HG02610 (cell line): ENCODE measurements around the gene HERC4.

Experiments used
- ATAC-seq: cut with Tn5 transposase; IDR thresholded peaks from one replicate; pipeline ENCODE4 v1.9.1; 2021; ENCODE audit warnings: mild to moderate bottlenecking, moderate library complexity; ENCODE audit not compliant: unreplicated experiment

The HERC4 gene, protein sequence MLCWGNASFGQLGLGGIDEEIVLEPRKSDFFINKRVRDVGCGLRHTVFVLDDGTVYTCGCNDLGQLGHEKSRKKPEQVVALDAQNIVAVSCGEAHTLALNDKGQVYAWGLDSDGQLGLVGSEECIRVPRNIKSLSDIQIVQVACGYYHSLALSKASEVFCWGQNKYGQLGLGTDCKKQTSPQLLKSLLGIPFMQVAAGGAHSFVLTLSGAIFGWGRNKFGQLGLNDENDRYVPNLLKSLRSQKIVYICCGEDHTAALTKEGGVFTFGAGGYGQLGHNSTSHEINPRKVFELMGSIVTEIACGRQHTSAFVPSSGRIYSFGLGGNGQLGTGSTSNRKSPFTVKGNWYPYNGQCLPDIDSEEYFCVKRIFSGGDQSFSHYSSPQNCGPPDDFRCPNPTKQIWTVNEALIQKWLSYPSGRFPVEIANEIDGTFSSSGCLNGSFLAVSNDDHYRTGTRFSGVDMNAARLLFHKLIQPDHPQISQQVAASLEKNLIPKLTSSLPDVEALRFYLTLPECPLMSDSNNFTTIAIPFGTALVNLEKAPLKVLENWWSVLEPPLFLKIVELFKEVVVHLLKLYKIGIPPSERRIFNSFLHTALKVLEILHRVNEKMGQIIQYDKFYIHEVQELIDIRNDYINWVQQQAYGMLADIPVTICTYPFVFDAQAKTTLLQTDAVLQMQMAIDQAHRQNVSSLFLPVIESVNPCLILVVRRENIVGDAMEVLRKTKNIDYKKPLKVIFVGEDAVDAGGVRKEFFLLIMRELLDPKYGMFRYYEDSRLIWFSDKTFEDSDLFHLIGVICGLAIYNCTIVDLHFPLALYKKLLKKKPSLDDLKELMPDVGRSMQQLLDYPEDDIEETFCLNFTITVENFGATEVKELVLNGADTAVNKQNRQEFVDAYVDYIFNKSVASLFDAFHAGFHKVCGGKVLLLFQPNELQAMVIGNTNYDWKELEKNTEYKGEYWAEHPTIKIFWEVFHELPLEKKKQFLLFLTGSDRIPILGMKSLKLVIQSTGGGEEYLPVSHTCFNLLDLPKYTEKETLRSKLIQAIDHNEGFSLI

DNA sequence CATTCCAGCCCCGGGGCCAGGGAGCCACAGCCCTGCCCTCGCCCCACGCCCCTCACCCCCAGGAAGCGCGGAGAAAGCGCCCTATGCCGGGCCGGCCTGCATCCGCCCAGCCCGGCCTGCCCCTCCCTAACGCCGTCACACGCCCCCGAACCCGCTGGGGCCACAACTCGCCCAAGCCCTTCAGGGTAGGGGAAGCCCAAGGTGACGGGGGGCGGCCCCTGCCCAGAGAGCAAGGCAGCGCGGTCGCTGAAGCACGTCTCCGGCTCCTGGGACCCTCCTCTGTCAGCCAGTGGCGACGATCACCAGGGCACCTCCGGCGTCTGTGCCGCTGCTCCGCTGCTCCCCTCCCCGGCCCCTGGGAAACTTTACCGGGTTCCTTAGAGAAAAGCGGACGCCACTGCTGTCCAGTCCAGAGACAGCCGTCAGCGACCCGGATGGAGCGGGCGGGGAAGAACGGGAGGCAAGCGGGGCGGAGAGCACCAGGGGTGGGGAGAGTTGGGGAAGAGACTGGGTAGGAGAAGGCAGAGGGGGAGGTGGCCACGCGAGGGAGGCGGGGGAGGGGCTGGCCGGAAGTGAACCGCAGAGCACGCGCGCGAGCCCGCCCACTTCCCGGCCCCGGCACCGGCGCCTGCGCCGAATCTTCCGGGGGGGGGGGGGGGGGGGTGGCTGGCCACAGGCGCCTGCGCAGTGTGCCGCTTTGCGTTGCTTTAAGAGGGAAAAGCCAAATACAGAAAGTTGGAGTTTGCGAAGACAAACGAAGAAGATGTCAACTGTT lies at the start of gene HERC4:
HERC4 (minus strand) TSS at position 509 of the 775 bp plus-strand sequence. CDS start 2,175 bp downstream, outside the sequence.
- ATAC-seq, result peak; percentile 97

DNA sequence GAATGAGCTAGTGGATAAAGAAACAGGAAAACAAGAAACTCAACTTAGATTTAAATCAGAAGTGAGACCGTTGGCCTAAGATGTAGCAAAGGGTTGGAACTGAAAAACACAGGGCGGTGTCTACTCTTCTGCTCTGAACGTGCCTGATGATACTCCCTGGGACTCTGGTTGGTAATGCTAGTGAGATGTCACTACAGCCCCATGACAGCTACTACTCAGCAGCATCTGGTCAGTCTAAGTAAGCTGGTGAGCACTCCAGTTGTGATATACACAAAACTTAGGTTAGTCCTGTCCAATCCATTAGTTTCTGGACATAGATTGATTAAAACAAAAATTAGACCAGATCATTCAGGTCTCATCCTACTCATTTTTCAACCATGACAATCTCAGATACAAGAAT lies 49.6 kb upstream of the HERC4 start:
- ATAC-seq, result no peak

DNA sequence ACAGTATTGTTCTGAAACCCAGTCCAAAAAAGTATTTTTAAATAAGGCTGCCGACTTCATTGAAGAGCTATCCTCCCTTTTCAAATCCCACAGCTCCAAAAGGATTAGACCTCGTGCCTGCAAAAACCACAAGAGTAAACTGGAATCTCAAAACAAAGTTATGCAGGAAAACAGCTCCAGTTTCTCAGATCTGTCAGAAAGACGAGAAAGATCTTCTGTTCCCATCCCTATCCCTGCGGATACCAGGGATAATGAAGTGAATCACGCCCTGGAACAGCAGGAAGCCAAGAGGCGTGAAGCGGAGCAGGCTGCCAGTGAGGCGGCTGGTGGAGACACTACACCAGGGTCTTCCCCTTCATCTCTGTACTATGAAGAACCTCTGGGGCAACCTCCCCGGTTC lies 46.8 kb upstream of the HERC4 start:
- no peak for ATAC-seq

DNA sequence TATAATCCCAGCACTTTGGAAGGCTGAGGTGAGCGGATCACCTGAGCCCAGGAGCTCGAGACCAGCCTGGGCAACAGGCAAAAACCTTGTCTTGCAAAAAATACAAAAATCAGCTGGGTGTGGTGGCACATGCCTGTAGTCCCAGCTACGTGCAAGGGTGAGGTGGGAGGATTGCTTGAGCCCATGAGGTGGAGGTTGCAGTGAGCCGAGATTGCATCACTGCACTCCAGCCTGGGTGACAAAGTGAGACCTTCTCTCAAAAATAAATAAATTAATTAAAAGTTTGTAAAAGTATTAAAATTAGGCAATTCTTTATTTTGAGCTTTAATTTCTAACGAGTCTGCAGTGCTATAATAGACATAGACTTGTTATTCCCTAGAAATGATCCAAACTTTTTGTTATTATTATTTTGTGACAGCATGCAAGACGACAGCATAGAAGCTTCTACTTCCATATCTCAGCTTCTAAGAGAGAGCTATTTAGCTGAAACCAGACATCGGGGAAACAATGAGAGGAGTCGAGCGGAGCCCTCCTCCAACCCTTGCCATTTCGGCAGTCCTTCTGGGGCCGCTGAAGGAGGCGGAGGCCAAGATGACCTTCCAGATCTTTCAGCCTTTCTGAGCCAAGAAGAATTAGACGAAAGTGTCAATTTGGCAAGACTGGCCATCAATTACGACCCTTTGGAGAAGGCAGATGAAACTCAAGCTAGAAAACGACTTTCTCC lies 46.1 kb upstream of the HERC4 start:
- no peak for ATAC-seq

DNA sequence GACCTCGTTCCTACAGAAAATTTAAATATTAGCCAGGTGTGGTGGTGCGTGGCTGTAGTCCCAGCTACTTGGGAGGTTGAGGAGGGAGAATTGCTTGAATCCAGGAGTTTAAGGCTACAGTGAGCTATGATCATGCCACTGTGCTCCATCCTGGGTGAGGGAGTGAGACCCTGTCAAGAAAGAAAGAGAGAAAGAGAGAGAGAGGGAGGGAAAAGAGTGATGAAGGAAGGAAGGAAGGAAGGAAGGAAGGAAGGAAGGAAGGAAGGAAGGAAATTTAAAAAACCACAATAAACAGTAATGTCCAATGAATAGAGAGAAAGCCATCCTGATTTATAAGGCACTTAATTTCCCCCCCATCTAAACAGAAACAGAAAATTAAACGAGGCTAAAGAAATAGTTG lies 43.6 kb upstream of the HERC4 start:
- ATAC-seq, result no peak

DNA sequence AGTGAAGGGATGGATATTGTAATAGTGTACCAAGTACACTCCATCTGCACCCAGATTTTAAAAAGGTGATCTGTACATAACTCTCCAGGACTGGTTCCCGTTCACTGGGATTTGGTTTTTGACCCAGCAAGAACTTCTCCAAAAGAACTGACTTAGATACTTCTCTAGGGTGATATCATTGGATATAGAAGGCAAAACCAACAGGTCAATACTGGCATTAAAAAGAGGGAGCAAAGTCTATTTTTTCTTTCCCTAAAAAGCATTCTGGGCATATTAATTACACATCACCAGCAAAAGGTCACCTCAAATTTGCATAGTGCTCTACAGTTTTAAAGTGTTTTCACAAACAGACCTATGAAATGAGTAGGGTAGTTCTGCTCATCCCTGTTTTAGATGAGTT lies 37.8 kb upstream of the HERC4 start:
- ATAC-seq, result no peak

DNA sequence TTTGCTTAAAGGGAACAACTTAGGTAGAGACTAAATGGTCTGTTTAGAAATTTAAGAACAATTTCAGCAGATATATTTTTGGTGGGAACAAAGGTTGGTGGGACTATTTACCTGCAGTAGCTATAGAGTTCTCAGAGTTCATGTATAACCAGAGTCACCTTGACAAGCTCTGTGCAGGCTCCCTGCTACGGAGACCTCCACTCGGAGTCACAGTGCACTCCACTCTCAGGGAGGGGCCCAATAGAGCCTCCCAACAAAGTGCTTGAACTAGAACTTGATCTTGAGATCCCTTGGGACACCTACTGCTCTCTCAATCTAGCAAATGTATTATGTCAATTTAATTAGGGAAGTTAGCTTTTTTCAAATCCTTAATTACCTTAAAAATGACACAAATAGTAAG lies 36.5 kb upstream of the HERC4 start:
- no peak for ATAC-seq

DNA sequence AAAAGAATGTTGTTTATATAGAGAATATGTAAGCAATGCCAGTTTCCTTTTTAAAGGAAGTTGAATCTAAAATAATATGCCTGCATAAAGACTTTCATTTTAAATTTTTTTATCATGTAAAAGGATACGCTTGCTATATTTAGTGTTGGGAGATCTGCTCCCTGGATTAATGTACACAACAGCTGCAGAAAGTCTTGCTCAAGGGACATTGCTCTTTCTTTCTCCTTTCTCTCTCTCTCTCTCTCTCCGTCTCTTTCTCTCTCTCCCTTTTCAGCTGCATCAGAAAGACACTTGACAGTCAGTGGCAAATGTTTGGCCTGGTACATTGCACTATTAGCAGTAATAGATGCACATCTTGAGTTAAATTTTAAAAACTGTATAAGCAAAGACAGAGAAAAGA lies 34.9 kb upstream of the HERC4 start:
- ATAC-seq, result no peak

DNA sequence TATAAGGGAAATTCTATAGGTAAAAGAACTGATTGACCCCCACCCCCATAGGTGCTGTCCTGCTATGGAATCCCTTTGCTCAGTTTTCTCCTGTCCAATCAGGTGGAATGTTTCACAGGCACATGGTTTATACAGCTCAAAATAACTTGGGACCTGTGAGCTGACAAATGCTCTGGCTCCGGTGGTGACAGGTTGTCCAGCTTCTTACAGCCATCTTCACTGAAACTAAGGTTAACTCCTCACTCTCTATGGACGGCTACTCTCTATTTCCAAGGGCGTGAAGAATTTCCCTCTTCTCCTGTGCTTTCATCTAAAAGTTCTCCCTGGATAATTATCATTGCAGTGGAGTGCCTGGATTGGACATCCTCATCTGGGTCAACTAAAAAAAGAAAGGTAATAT lies 34.2 kb upstream of the HERC4 start, which contains the start of gene MYPN:
MYPN (plus strand) TSS at position 158 of the 400 bp plus-strand sequence. CDS start 11,951 bp downstream, outside the sequence.
- ATAC-seq, result no peak

DNA sequence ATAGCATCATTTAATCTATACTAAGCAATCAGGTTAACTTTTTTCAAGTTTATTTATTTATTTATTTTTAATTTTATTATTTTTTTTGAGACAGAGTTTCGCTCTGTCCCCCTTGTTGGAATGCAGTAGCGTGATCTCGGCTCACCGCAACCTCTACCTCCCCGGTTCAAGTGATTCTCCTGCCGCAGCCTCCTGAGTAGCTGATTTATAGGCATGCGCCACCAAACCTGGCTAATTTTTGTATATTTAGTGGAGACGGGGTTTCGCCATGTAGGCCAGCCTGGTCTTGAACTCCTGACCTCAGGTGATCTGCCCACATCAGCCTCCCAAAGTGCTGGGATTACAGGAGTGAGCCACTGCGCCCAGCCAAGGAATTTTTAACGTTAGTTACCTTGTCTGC lies 33.6 kb upstream of the HERC4 start:
- no peak for ATAC-seq

DNA sequence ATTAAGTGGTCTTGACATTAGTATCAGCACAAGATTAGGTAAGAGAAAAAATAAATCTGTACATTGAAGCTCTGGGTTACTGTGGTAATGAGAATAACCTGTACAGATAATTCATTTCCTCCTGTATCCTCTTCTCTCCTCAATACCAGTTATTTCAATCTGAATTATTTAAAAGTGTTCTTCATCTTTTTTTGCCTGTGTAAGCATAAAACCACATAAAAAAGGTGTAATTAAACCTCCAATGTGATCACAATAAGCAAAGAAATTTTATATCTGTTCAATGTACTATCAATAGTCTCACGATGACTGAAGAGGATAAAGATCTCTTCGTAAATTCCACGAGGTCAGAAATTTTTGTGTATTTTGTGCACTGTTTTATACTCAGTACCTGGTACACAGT lies 33.0 kb upstream of the HERC4 start:
- no peak for ATAC-seq

DNA sequence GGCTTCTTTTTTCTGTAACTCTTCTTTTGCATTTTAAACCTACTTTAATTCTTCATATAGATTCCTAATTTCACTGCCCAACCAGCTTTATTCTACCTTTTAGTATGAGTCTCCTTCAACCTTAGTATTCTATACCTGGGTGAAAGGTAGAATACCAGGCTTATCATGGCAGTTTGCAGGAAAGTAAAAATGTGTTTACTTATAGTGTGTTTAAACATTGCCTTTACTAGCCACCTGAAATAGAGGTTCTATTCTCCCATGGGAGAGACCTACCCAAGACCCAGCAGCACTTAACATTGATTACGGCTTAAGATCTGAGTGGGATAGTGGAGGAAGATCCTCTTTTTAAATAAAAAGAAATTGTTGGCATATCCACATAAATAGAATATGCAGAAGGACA lies 32.6 kb upstream of the HERC4 start:
- ATAC-seq, result no peak

DNA sequence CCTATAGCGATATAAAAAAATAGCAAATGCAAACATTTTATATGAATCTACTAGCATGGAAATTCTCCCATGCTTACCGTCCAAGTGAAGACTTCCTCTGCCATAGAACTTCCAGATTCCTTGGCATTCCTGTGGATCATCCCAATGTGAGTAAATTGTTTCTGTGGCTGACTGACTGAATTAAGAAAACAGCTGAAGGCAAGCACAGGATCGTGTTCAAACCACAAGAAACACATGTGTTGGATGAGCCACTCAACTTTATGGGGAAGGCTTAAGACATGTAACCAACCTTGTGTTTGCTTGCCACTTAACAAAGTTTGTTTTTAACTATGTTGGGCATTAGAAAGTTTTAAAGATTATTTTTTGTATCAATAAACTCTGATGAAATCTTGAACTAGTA lies 31.6 kb upstream of the HERC4 start:
- no peak for ATAC-seq

DNA sequence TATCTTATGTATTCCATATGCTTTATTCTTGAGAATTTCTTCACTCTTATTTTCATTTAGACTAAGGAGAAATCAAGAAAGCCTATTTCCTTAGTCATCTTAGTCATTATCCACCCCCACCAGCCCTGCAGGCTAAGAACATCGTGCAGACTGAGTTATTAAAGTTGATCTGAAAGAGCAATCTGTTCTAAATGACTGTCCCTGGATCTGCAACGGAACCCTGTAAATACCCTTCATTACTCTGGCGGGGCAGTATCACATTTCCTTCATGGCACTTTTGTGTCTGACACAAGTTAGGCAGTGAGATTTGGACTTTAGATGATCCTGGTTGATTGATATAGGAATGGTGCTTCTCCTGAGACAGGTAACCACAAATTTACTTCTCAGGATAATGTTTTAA lies 30.7 kb upstream of the HERC4 start:
- no peak for ATAC-seq

DNA sequence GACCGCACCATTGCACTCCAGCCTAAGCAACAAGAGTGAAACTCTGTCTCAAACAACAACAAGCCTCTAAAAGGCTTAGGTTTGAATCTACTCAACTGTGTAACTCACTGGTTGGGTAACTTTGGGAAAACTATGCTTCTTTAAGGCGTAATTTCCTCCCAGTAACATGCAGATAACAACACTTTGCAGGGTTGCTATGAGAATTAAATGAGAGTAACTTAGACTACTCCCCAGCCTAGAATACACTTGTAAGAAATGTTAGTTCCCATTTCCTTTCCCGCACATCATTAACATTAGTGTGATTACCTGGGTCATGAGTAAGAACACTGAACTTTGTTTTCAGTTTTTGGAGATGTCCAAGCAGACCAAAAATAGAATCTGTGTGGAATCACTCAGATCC lies 28.8 kb upstream of the HERC4 start:
- no peak for ATAC-seq

DNA sequence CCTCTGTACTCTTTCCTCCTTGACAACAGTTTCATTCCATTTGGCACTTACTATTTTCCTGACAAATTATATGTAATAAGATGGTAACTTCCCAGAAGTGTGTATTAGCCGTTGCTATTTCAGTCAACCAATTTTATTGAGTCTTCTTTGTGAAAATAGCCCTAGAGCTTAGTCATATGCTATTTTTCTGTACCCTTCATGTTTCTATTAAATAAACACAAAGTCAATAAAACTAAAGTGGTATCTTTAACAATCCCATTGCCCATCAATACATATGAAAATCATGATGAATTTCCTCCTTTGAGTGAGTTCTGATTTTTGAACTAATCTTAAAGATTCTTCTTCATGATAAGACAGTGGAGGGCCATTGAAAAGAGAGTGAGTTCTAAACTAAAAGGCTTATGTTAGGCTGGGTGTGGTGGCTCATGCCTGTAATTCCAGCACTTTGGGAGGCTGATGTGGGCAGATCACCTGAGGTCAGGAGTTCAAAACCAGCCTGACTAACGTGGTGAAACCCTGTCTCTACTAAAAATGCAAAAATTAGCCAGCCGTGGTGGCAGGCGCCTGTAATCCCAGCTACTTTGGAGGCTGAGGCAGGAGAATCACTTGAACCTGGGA lies 28.3 kb upstream of the HERC4 start:
- no peak for ATAC-seq

DNA sequence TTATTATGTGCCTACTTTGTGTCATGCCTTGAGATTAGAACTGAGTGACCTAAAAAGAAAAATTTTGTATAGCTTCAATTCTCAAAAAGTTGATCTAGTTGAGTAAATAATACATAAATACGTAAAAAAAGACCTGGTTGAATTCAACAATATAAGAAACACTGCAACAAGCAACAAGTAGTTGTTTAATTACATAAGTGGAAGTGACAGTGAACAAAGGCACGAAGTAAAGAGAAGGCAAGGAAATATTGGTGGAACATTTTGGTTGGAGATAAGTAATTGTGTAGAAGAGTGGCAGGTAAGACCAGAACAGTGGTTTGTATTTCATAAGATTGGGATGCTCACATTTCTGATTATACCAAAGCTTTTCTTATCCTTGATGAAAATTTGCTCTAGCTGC lies 26.0 kb upstream of the HERC4 start:
- ATAC-seq, result no peak

DNA sequence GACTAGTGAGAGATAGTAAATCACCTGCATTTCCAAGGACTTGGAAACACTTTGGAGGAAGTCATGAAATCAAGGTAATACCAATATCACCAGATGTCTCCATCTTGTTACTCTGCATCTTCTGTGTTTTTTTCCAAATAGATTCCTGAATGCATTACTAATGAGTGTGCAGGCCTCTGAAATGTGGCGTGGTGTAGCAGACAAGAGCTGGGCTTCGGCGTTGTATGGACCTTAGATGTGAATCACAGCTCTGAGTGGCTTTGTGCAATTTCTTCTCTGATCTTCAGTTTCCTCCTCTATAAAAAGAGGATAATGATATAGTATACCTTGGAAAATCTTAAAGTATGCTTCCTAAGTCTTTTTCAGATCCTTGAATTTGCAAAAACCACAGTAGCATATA lies 24.7 kb upstream of the HERC4 start:
- no peak for ATAC-seq

DNA sequence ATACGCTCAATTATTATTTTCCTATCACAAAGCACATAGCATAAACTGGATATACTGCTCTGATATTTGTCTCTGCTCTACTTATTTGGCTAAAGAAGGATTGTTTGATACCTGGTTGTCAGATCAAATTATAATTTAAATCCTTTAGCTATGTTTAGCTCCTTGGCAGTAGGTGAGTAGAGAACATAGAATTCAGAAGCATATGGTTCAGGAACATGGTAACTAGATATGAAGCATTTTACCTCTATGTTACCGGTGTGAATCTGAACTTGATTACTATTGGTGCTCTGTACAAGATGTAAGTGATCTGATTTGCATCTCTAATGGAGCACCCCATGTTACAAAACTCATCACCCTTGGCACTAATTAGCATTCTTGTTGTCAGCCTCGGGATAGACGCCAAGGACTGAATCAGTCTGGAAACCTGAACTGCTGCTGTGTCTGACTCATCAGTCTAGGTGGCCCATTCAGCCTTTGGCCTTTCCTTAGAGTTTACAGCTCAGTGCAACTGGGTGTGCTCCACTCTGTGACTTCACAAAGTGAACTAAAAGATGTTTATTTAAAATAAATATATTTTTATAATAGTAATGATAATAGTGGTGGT lies 21.9 kb upstream of the HERC4 start:
- no peak for ATAC-seq
